BJ (cell line): ENCODE results near the gene GSG1L. TPM values are rescaled to one million over a fixed set of nuclear protein-coding genes. Genes with fewer than 3 reads are reported as not detected.

ENCODE experiments used
- CTCF ChIA-PET: fragments of 350-600 bp; formaldehyde crosslinking; extraction: SDS; loops from one replicate; lab custom pipeline; 2021; ENCODE audit warnings: antibody characterized with exemption, inconsistent platforms; lab: Yijun Ruan, JAX
- POLR2A ChIA-PET: fragments of 300-600 bp; sonication (Branson Sonifier 250); formaldehyde crosslinking; extraction: SDS; loops from one replicate; lab custom pipeline; 2021; ENCODE audit warnings: antibody characterized with exemption; lab: Charles Lee
- DNase-seq: peaks from one replicate; pipeline ENCODE4 v3.0.0-alpha.2; 2011; ENCODE audit warnings: low read depth
- H3K27me3 ChIP-seq: 2 replicates; pipeline ENCODE4 v1.6.0; 2011; ENCODE audit warnings: low read length; ENCODE audit not compliant: control insufficient read depth, insufficient read depth
- H3K36me3 ChIP-seq: 2 replicates; pipeline ENCODE4 v1.5.1; 2011; ENCODE audit warnings: low read length; ENCODE audit not compliant: control insufficient read depth, insufficient read depth
- H3K4me3 ChIP-seq: 2 replicates; pipeline ENCODE4 v1.5.1; 2011; ENCODE audit warnings: low read depth, mild to moderate bottlenecking, control low read depth, low read length
- CTCF ChIP-seq: IDR thresholded peaks from 2 replicates; pipeline ENCODE4 v1.5.1; 2011; ENCODE audit warnings: low read depth, mild to moderate bottlenecking, control low read depth, inconsistent platforms, low read length, moderate library complexity; ENCODE audit not compliant: insufficient read depth
- polyA plus RNA-seq: library from polyadenylated mRNA; depleted of rRNA; stranded (reverse); fragments of >200 nt; gene quantifications from 2 replicates; pipeline ENCODE4 v1.2.3, GENCODE V29; 2011

Gene GSG1L
- polyA plus RNA-seq, 1 experiment = not detected

- CTCF ChIA-PET = no interaction called here
- POLR2A ChIA-PET = no interaction called here
- DNase-seq = no peak
- Histone ChIP-seq H3K36me3 (no peaks in the 10 kb centered on the region; the same call in 1 of the 2 replicates), H3K4me3 (no peak overlapping the region), H3K27me3 (no peaks in the 10 kb centered on the region)
- no peak for TF ChIP-seq CTCF
Measured at GRCh38 chr16:27781981-27782880, 281.3 kb downstream of the GSG1L start.

DNA sequence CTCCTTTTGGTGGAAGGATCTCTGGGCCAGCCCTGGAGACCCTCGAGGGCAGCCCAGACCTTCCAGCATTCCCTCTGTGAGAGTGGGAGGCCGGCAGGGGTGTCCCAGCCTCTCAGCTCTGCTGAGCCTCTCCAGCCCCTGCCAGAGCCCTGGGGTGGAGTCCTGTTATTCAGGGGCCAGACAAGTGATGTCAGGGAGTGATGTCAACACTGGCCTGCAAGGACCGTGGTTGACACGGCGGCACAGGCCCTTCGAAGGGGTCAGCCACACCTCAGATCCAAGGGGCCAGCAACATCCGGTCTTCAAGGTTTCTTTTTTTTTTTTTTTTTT lies 282.4 kb downstream of the GSG1L start:
- Histone ChIP-seq H3K36me3 (no peaks in the 10 kb centered on the region; the same call in 1 of the 2 replicates), H3K27me3 (no peaks in the 10 kb centered on the region), H3K4me3 (no peak overlapping the region)
- ChIA-PET CTCF (no interaction called here), POLR2A (no interaction called here)
- TF ChIP-seq CTCF = no peak
- no peak for DNase-seq

DNA sequence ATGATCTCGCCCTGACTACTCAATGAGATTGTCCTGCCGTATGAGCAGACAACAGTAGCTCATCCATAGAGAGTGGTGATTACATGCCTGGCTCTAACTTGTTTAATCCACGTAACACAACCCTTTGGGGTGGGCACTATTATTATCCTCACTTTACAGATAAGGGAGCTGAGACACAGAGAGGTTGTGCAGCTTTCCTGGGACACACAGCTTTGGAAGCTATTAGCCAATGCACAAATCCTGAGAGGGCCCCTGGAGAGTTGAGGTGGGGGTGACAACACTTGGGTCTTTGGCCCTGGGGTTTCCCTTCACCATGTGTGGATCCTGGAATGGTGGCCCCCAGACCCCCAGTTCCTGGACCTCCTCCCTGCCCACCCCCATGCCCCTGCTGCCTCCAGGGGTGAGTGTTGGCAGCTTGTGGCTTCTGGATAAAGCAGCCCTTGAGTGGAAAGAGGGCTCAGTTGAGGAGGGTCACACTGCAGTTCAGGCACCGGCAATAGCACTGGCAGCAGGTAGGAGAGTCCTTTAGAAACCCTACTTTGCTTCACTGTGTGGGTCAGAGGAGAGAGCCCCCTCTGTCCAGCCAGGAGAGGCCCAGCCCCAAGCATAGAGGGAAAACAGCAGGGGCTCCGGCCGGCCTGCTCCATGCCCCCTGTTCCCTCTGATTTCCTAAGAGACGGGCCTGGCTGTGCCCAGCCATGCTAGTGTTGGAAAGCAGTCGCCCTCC lies 282.9 kb downstream of the GSG1L start:
- H3K36me3 ChIP-seq = no peaks in the 10 kb centered on the region; the same call in 1 of the 2 replicates
- ChIA-PET CTCF (interaction anchor here (1.0 to 1.6 kb wide), 7 partner anchors 9 to 437 kb away, joined by 3 to 7 read pairs (median 6); no protein-coding TSS in a partner anchor), POLR2A (no interaction called here)
- H3K27me3 ChIP-seq = no peaks in the 10 kb centered on the region
- H3K4me3 ChIP-seq = no peak overlapping the region
- no peak for DNase-seq
- no peak for TF ChIP-seq CTCF

- no peak for DNase-seq
- CTCF ChIA-PET = interaction anchor here (0.9 to 1.6 kb wide), 9 partner anchors 8 to 438 kb away, joined by 3 to 7 read pairs (median 4); no protein-coding TSS in a partner anchor
- no peak overlapping the region for H3K4me3 ChIP-seq
- POLR2A ChIA-PET = no interaction called here
- TF ChIP-seq CTCF = peak; percentile 57
- no peaks in the 10 kb centered on the region for H3K27me3 ChIP-seq
- H3K36me3 ChIP-seq = no peaks in the 10 kb centered on the region; the same call in 1 of the 2 replicates
Measured at GRCh38 chr16:27779641-27780164, 283.8 kb downstream of the GSG1L start.
